ENCODE measurements around the gene OR2AP1.

The OR2AP1 gene

GRCh38 chr12:55624056-55624455, 51.8 kb downstream of the OR2AP1 start:
- H3K79me2 ChIP-seq (ENCODE audit: insufficient read depth, low read length): no peaks in the 10 kb centered on the region
- no peak overlapping the region for H3K27ac ChIP-seq (ENCODE audit: low read length)
- no peak overlapping the region for H3K9ac ChIP-seq (ENCODE audit: low read depth, low read length)
- no peaks in the 10 kb centered on the region for H3K4me1 ChIP-seq (ENCODE audit: insufficient read depth, low read length)
- H4K20me1 ChIP-seq (ENCODE audit: insufficient read depth, low read length): no peaks in the 10 kb centered on the region
- ATAC-seq (ENCODE audit: insufficient read depth, low read depth) (no peak), DNase-seq (no peak)
- H3K27me3 ChIP-seq (ENCODE audit: insufficient read depth, low read length, poor library complexity): peaks cover 22% of the 10 kb centered on the region
- H3K4me2 ChIP-seq (ENCODE audit: insufficient read depth, low read length): no peak overlapping the region
- H3K9me3 ChIP-seq (ENCODE audit: insufficient read depth, low read length, severe bottlenecking): no peaks in the 10 kb centered on the region
- no peak overlapping the region for H2AFZ ChIP-seq (ENCODE audit: low read depth, low read length)
- no peaks in the 10 kb centered on the region for H3K36me3 ChIP-seq (ENCODE audit: insufficient read depth, low read length)
- H3K4me3 ChIP-seq (ENCODE audit: low read depth in 1 of 2, low read length in 2 of 2): no peak overlapping the region
- TF ChIP-seq CTCF (IDR thresholded peaks at IDR 0.05; ENCODE audit: borderline replicate concordance, extremely low read depth, low read length, poor library complexity, severe bottlenecking): no peak
- TF ChIP-seq EZH2 (IDR thresholded peaks at IDR 0.05; ENCODE audit: borderline replicate concordance, low read depth, low read length, severe bottlenecking): no peak

All from DND-41 (cell line).